Epidermal melanocyte (primary cell): ENCODE data around the gene ERP44.

Source experiments
- DNase-seq: peaks from one replicate; pipeline ENCODE4 v3.0.0; 2011; ENCODE audit warnings: low spot score; ENCODE audit not compliant: insufficient read length

The ERP44 gene

DNA sequence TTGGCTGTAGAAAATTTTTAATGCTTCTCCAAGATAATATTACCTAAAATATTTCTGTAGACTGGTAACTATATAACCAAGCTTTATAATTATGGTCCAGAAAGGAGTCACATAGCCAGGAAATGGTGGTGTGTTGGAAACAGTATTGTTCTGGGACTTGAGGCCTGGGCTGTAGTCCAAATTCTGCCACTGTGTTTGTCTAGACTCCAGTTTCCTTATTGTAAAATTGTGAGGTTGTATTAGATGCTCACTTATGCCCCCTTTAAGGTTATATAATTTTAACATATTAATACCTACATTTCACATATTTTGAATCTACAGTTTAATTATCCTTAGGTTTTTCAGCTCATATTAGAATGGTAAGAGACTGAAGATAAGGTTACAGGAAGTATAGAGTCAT is 149.9 kb downstream of the ERP44 start:
- no peak for DNase-seq

GRCh38 chr9:99948482-99948881 is 150.3 kb downstream of the ERP44 start:
- DNase-seq = no peak

DNA sequence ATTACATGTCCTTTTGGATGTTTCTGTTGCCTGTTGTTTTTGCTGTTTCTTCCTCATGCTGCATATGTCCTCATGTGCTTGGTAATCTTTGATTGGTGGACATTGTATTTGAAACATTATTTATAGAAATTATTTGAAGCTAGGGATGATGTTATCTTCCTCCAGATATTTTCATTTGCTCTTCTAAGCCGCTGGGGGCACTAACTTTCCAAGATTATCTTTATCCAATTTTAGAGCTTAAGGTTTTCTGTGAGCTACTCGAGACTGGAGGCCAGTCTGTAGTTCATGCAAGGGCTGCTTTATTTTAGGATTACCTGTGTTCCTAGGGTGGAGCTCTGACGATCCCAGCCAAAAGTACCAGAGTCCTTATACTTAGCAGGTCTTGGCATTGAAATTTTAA is 151.4 kb downstream of the ERP44 start:
- DNase-seq = no peak

GRCh38 chr9:99936947-99937587 is 161.7 kb downstream of the ERP44 start:
- DNase-seq = no peak

DNA sequence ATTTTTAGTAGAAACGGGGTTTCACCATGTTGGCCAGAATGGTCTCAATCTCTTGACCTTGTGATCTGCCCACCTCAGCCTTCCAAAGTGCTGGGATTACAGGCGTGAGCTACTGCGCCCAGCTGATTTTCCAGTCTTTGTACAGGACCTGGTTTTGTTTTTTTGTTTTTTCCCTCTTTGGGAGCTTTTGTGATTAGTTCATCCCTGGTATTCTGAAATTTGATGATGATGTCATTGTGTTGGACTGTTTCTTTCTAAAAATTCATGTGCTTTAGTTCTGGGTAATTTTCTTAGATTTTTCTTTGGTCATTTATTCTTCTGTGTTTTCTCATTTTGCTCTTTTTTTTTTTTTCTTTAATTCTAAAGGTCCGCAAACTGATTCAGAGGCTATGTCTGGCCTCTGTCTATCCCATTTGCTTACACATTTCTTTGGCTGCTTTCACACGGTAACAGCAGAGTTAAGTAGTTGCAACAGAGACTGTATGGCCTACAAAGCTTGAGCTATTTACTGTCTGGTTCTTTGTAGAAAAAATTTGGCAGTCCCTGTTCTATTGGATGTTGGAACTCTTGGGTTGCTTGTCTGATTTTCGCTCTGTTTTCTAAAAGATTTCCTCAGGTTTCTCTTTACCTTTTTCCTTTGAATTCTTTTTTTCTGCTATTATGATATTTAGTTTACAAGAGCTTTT is 167.5 kb downstream of the ERP44 start:
- DNase-seq = no peak

DNA sequence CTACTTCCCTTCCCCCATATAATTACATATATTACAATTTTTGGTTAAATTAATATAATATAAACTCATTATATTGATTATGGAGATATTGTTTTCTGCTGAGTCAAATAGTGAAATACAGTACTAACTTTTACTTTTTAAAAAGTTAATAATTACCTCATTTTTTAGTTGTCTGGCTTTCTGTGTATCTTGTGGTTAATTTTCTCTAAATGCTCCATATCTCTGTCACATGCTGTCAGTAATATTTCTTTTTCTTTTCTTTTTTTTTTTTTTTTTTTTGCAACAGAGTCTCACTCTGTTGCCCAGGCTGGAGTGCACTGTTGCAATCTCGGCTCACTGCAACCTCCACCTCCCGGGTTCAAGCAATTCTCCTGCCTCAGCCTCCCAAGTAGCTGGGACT is 169.1 kb downstream of the ERP44 start:
- no peak for DNase-seq
